H9 (cell line): Measurements from ENCODE around the gene GJD4. TPM values are rescaled to one million over a fixed set of nuclear protein-coding genes. Genes with fewer than 3 reads are reported as not detected.

Experiments
- DNase-seq: peaks from one replicate; pipeline ENCODE4 v3.0.0-alpha.2; 2017
- H2AFZ ChIP-seq: one replicate; pipeline ENCODE4 v1.6.1; 2013; ENCODE audit warnings: mild to moderate bottlenecking, low read length, control low read depth, moderate library complexity
- H2AK5ac ChIP-seq: 2 replicates; pipeline ENCODE4 v1.6.1; 2013; ENCODE audit warnings: low read length, control low read depth, mixed read lengths; ENCODE audit not compliant: insufficient read length
- H2BK120ac ChIP-seq: one replicate; pipeline ENCODE4 v1.6.1; 2013; ENCODE audit warnings: low read depth, mild to moderate bottlenecking, low read length, control low read depth, inconsistent platforms; ENCODE audit not compliant: poor library complexity, severe bottlenecking
- H2BK12ac ChIP-seq: 2 replicates; pipeline ENCODE4 v1.6.1; 2013; ENCODE audit warnings: low read length, control low read depth, mixed read lengths, low read depth; ENCODE audit not compliant: insufficient read length
- H2BK15ac ChIP-seq: 2 replicates; pipeline ENCODE4 v1.6.1; 2013; ENCODE audit warnings: low read depth, low read length, control low read depth
- H2BK20ac ChIP-seq: one replicate; pipeline ENCODE4 v1.6.1; 2013; ENCODE audit warnings: low read depth, mild to moderate bottlenecking, low read length, control low read depth, inconsistent platforms; ENCODE audit not compliant: poor library complexity, severe bottlenecking
- H2BK5ac ChIP-seq: 2 replicates; pipeline ENCODE4 v1.6.1; 2013; ENCODE audit warnings: low read length, control low read depth, mixed read lengths; ENCODE audit not compliant: insufficient read length
- H3K14ac ChIP-seq: 2 replicates; pipeline ENCODE4 v1.6.1; 2013; ENCODE audit warnings: low read length, control low read depth; ENCODE audit not compliant: insufficient read depth
- H3K18ac ChIP-seq: 2 replicates; pipeline ENCODE4 v1.6.1; 2013; ENCODE audit warnings: low read depth, mild to moderate bottlenecking, mixed read lengths, low read length, control low read depth; ENCODE audit not compliant: insufficient read length
- H3K23ac ChIP-seq: 2 replicates; pipeline ENCODE4 v1.6.1; 2013; ENCODE audit warnings: low read length, control low read depth, mixed read lengths, low read depth; ENCODE audit not compliant: insufficient read length
- H3K23me2 ChIP-seq: 2 replicates; pipeline ENCODE4 v1.6.1; 2013; ENCODE audit warnings: low read depth, mild to moderate bottlenecking, mixed read lengths, low read length, control low read depth; ENCODE audit not compliant: insufficient read length, poor library complexity, severe bottlenecking
- H3K27ac ChIP-seq: 2 replicates; pipeline ENCODE4 v1.5.1; 2013; ENCODE audit warnings: low read length, control low read depth, mixed read lengths, low read depth; ENCODE audit not compliant: insufficient read length
- H3K27me3 ChIP-seq: 2 replicates; pipeline ENCODE4 v1.6.1; 2013; ENCODE audit warnings: low read length, control low read depth, inconsistent platforms; ENCODE audit not compliant: insufficient read depth
- H3K4ac ChIP-seq: 2 replicates; pipeline ENCODE4 v1.6.1; 2013; ENCODE audit warnings: low read depth, mild to moderate bottlenecking, control low read depth, inconsistent platforms, low read length, moderate library complexity
- H3K4me1 ChIP-seq: 2 replicates; pipeline ENCODE4 v1.6.1; 2013; ENCODE audit warnings: low read length, control low read depth, inconsistent platforms; ENCODE audit not compliant: insufficient read depth
- H3K4me2 ChIP-seq: 2 replicates; pipeline ENCODE4 v1.6.1; 2013; ENCODE audit warnings: low read length, control low read depth, mixed read lengths; ENCODE audit not compliant: insufficient read length, insufficient read depth
- H3K56ac ChIP-seq: 2 replicates; pipeline ENCODE4 v1.6.1; 2013; ENCODE audit warnings: low read depth, mild to moderate bottlenecking, mixed read lengths, low read length, control low read depth; ENCODE audit not compliant: insufficient read length
- H3K79me1 ChIP-seq: 2 replicates; pipeline ENCODE4 v1.6.1; 2013; ENCODE audit warnings: low read depth, mild to moderate bottlenecking, moderate library complexity, low read length, control low read depth, inconsistent platforms; ENCODE audit not compliant: insufficient read depth, poor library complexity, severe bottlenecking
- H3K79me2 ChIP-seq: 2 replicates; pipeline ENCODE4 v1.6.1; 2013; ENCODE audit warnings: low read length, control low read depth, inconsistent platforms; ENCODE audit not compliant: insufficient read depth
- H3K9ac ChIP-seq: 2 replicates; pipeline ENCODE4 v1.6.1; 2013; ENCODE audit warnings: low read length, control low read depth, mixed read lengths; ENCODE audit not compliant: insufficient read length; ENCODE audit errors: extremely low read depth
- H3K9me3 ChIP-seq: one replicate; pipeline ENCODE4 v1.6.1; 2013; ENCODE audit warnings: low read depth, low read length, inconsistent platforms; ENCODE audit not compliant: control insufficient read depth
- H3T11ph ChIP-seq: one replicate; pipeline ENCODE4 v1.6.1; 2013; ENCODE audit warnings: mild to moderate bottlenecking, low read length, control low read depth, inconsistent platforms
- H4K20me1 ChIP-seq: one replicate; pipeline ENCODE4 v1.6.1; 2013; ENCODE audit not compliant: control insufficient read depth, insufficient read length, insufficient read depth
- H4K5ac ChIP-seq: 2 replicates; pipeline ENCODE4 v1.6.1; 2013; ENCODE audit warnings: low read depth, mild to moderate bottlenecking, mixed read lengths, low read length, control low read depth; ENCODE audit not compliant: insufficient read length
- H4K8ac ChIP-seq: replicated peaks from 2 replicates; pipeline ENCODE4 v1.6.1; 2013; ENCODE audit warnings: low read length, control low read depth, mixed read lengths, low read depth; ENCODE audit not compliant: insufficient read length
- H4K91ac ChIP-seq: 2 replicates; pipeline ENCODE4 v1.6.1; 2013; ENCODE audit warnings: low read depth, mild to moderate bottlenecking, moderate library complexity, mixed read lengths, low read length, control low read depth; ENCODE audit not compliant: insufficient read length
- H3K27ac Mint-ChIP-seq, 3 experiments: 2 replicates in 2 of 3; 3 replicates in 1 of 3; pipeline ENCODE4 v1.8.0; 2020 to 2021; ENCODE audit warnings: mixed read lengths in 3 of 3, mild to moderate bottlenecking in 1 of 3, moderate library complexity in 1 of 3
- H3K27me3 Mint-ChIP-seq: 2 replicates; pipeline ENCODE4 v1.8.0; 2021; ENCODE audit warnings: low read depth, mild to moderate bottlenecking, moderate library complexity, mixed read lengths
- H3K36me3 Mint-ChIP-seq, 3 experiments: 2 replicates in 2 of 3; 3 replicates in 1 of 3; pipeline ENCODE4 v1.8.0; 2020 to 2021; ENCODE audit warnings: low read depth in 3 of 3, mixed read lengths in 3 of 3; ENCODE audit not compliant: insufficient read depth in 1 of 3
- H3K4me1 Mint-ChIP-seq, 2 experiments: 2 replicates each; pipeline ENCODE4 v1.8.0; 2020; ENCODE audit warnings: mixed read lengths in 2 of 2
- H3K4me3 Mint-ChIP-seq, 2 experiments: 2 replicates in 1 of 2; 3 replicates in 1 of 2; pipeline ENCODE4 v1.8.0; 2020 to 2021; ENCODE audit warnings: mild to moderate bottlenecking in 2 of 2, mixed read lengths in 2 of 2, moderate library complexity in 1 of 2
- H3K9me3 Mint-ChIP-seq, 2 experiments: 2 replicates in 1 of 2; 3 replicates in 1 of 2; pipeline ENCODE4 v1.8.0; 2020; ENCODE audit warnings: mild to moderate bottlenecking in 2 of 2, mixed read lengths in 2 of 2, moderate library complexity in 1 of 2
- CTCF ChIP-seq: fragments of 200-600 bp; sonication (generic); conservative IDR thresholded peaks from 3 replicates; pipeline ENCODE4 v1.8.0; 2021; ENCODE audit warnings: antibody characterized with exemption, mild to moderate bottlenecking
- WGBS: extraction: QIAGEN DNeasy Blood & Tissue Kit; methylation state at CpG from one replicate; pipeline ENCODE4 v1.1.7; 2013; ENCODE audit warnings: missing lambda C conversion rate, low lambda C conversion rate, mixed read lengths; ENCODE audit not compliant: insufficient read length; ENCODE audit errors: extremely low coverage; 5-methylcytosine and 5-hydroxymethylcytosine counted together
- total RNA-seq: library from RNA; stranded (reverse); gene quantifications from 2 replicates; pipeline ENCODE4 v1.2.1, GENCODE V29; 2021

The GJD4 gene
- total RNA-seq, 1 experiment from 2014 or later, result not detected

DNA sequence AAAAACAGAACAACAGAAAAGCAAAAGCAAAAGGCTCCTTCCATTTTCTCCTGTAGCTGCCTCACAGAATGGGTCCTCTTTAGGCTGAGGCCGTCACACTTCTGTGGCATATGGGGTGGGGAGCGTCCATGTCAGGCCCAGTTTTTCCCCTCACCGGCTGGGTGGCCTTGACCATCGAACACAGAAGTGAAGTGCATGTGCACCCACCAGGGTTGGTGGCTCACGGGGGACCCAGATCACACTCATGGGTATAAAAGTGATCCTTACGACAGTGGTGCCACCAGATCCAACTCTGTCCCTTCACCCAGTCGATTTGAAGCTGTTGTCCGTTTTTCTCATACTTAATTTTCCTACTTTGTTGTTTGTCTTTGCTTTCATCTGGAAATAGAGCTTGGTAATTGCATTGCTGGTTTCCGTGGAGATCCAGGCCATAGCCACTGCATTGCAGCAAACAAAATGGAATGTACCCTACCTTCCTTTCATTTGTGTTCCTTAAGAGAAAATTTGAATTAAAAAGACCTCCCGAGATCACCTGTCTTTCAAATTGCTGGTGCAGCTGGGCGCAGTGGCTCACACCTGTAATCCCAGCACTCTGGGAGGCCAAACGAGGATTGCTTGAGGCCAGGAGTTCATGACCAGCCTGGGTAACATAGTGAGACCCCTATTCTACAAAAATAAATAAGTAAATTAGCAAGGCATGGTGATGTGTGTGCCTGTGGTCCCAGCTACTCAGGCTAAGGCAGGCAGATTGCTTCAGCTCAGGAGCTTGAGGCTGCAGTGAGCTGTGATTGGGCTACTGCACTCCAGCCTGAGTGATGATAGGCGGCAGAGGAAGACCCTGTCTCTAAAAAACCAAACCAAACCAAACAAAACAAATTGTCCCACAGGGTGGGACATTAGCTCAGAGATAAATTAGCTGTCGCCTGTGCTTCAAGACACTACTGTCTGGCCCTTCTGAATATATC lies 10.7 kb upstream of the GJD4 start:
- no peak overlapping the region for H2AFZ ChIP-seq
- peak overlapping the region; percentile 57 to 95 (median 86) for H3K27ac Mint-ChIP-seq
- no CpG with 5 or more reads among the region's 14 CpGs for WGBS

More for the DNA sequence above, 10.7 kb upstream of the GJD4 start:
- Histone ChIP-seq H4K5ac (no peak overlapping the region), H2BK15ac (no peak overlapping the region), H2BK20ac (no peak overlapping the region), H4K8ac (no peak overlapping the region), H4K20me1 (no peaks in the 10 kb centered on the region), H3K27ac (peak overlapping the region; percentile 70), H3K18ac (peak overlapping the region; percentile 51), H3K9ac (no peak overlapping the region), H3K9me3 (no peaks in the 10 kb centered on the region), H3K23me2 (no peaks in the 10 kb centered on the region), H2AK5ac (no peak overlapping the region), H3K27me3 (no peaks in the 10 kb centered on the region), H2BK5ac (no peak overlapping the region), H3K56ac (no peak overlapping the region), H3T11ph (no peak overlapping the region), H3K79me1 (no peaks in the 10 kb centered on the region), H2BK120ac (no peak overlapping the region), H4K91ac (peak overlapping the region; percentile 15), H3K4me1 (peaks cover 14% of the 10 kb centered on the region), H3K4me2 (peak overlapping the region; percentile 29), H3K79me2 (no peaks in the 10 kb centered on the region), H2BK12ac (no peak overlapping the region), H3K4ac (no peak overlapping the region), H3K23ac (no peak overlapping the region), H3K14ac (peak overlapping the region; percentile 10)
- peaks cover 3 to 29% (median 14%) of the 10 kb centered on the region in 3 experiments for H3K36me3 Mint-ChIP-seq
- peak; percentile 79 for DNase-seq
- peaks cover 4% of the 10 kb centered on the region for H3K27me3 Mint-ChIP-seq
- peaks cover 33 to 36% of the 10 kb centered on the region in 2 experiments for H3K4me1 Mint-ChIP-seq
- TF ChIP-seq CTCF, result no peak
- peaks cover 22 to 27% of the 10 kb centered on the region in 2 experiments for H3K9me3 Mint-ChIP-seq
- H3K4me3 Mint-ChIP-seq, result peak overlapping the region; percentile 25 to 28; a peak in 4 of 5 replicates
